Neural cell (in vitro differentiated cells): Measurements from ENCODE around the gene CAPN12. TPM values are rescaled to one million over a fixed set of nuclear protein-coding genes. Genes with fewer than 3 reads are reported as not detected.

Experiments used
- H2AFZ ChIP-seq: fragments of 200-600, 300-800 bp; sonication (generic), shearing (Covaris generic); 2 replicates; pipeline ENCODE4 v1.6.0; 2014; ENCODE audit warnings: low read depth, mild to moderate bottlenecking, antibody characterized with exemption, low read length, moderate library complexity
- H3F3A ChIP-seq: fragments of 200-600 bp; shearing (Covaris generic); 2 replicates; pipeline ENCODE4 v1.6.1; 2016; ENCODE audit warnings: mild to moderate bottlenecking, moderate library complexity, mixed read lengths, antibody characterized with exemption, low read length; ENCODE audit not compliant: insufficient read depth, poor library complexity, severe bottlenecking
- H3K27ac ChIP-seq: fragments of 200-600, 300-800 bp; sonication (generic), shearing (Covaris generic); 2 replicates; pipeline ENCODE4 v1.5.1; 2014; ENCODE audit warnings: mild to moderate bottlenecking, low read length, moderate library complexity
- H3K27me3 ChIP-seq: fragments of 300-800, 200-600 bp; sonication (generic), shearing (Covaris generic); 2 replicates; pipeline ENCODE4 v1.6.0; 2014; ENCODE audit warnings: mild to moderate bottlenecking, low read depth, low read length, moderate library complexity; ENCODE audit not compliant: insufficient read depth
- H3K36me3 ChIP-seq: fragments of 300-800, 200-600 bp; sonication (generic), shearing (Covaris generic); 2 replicates; pipeline ENCODE4 v1.5.1; 2014; ENCODE audit warnings: mild to moderate bottlenecking, antibody characterized with exemption, low read length, moderate library complexity; ENCODE audit not compliant: insufficient read depth
- H3K4me2 ChIP-seq: fragments of 300-800, 200-600 bp; sonication (generic), shearing (Covaris generic); 2 replicates; pipeline ENCODE4 v1.6.0; 2014; ENCODE audit warnings: mild to moderate bottlenecking, low read length
- H3K4me3 ChIP-seq: fragments of 300-800, 200-600 bp; sonication (generic), shearing (Covaris generic); 2 replicates; pipeline ENCODE4 v1.5.1; 2014; ENCODE audit warnings: mild to moderate bottlenecking, low read length, moderate library complexity
- H3K79me2 ChIP-seq: fragments of 200-600 bp; shearing (Covaris generic); replicated peaks from 2 replicates; pipeline ENCODE4 v1.6.0; 2014; ENCODE audit warnings: mild to moderate bottlenecking, low read length, moderate library complexity; ENCODE audit not compliant: insufficient read depth
- H3K9ac ChIP-seq: fragments of 300-800, 200-600 bp; sonication (generic), shearing (Covaris generic); 2 replicates; pipeline ENCODE4 v1.6.1; 2016; ENCODE audit warnings: mild to moderate bottlenecking, low read length, mixed read lengths
- H3K9me2 ChIP-seq: fragments of 200-600 bp; shearing (Covaris generic); 2 replicates; pipeline ENCODE4 v1.6.1; 2016; ENCODE audit warnings: mild to moderate bottlenecking, low read length, mixed read lengths; ENCODE audit not compliant: insufficient read depth
- H3K9me3 ChIP-seq: fragments of 200-600, 300-800 bp; sonication (generic), shearing (Covaris generic); 2 replicates; pipeline ENCODE4 v1.6.1; 2016; ENCODE audit warnings: mild to moderate bottlenecking, mixed run types, low read length, moderate library complexity, mixed read lengths
- H4K20me1 ChIP-seq: fragments of 200-600 bp; shearing (Covaris generic); 2 replicates; pipeline ENCODE4 v1.6.1; 2016; ENCODE audit warnings: mild to moderate bottlenecking, mixed run types; ENCODE audit not compliant: insufficient read depth
- CTCF ChIP-seq: fragments of 450-650 bp; IDR thresholded peaks from 2 replicates; pipeline ENCODE4 v1.5.1; 2014; ENCODE audit warnings: antibody characterized with exemption, mild to moderate bottlenecking, moderate library complexity; ENCODE audit not compliant: poor library complexity, severe bottlenecking
- EP300 ChIP-seq: fragments of 450-650 bp; conservative IDR thresholded peaks from 2 replicates; pipeline ENCODE4 v1.6.1; 2014; ENCODE audit warnings: antibody characterized with exemption, mild to moderate bottlenecking, moderate library complexity; ENCODE audit not compliant: poor library complexity, severe bottlenecking
- MXI1 ChIP-seq: fragments of 450-650 bp; conservative IDR thresholded peaks from 2 replicates; pipeline ENCODE4 v1.6.1; 2014; ENCODE audit warnings: antibody characterized with exemption, mild to moderate bottlenecking; ENCODE audit not compliant: poor library complexity, severe bottlenecking
- POLR2AphosphoS5 ChIP-seq: IDR thresholded peaks from 2 replicates; pipeline ENCODE4 v1.6.1; 2012
- RAD21 ChIP-seq: fragments of 450-650 bp; conservative IDR thresholded peaks from 2 replicates; pipeline ENCODE4 v1.6.1; 2014; ENCODE audit warnings: antibody characterized with exemption, mild to moderate bottlenecking, moderate library complexity
- REST ChIP-seq: IDR thresholded peaks from 2 replicates; pipeline ENCODE4 v1.6.1; 2012; ENCODE audit warnings: borderline replicate concordance
- SMC3 ChIP-seq: fragments of 450-650 bp; conservative IDR thresholded peaks from 2 replicates; pipeline ENCODE4 v1.6.1; 2014; ENCODE audit warnings: antibody characterized with exemption, mild to moderate bottlenecking, moderate library complexity; ENCODE audit not compliant: poor library complexity
- TAF1 ChIP-seq: IDR thresholded peaks from 2 replicates; pipeline ENCODE4 v1.6.1; 2012; ENCODE audit warnings: low read depth
- polyA plus RNA-seq: library from polyadenylated mRNA; depleted of rRNA; stranded (reverse); fragments of >200 nt; gene quantifications from 2 replicates; pipeline ENCODE4 v1.2.3, GENCODE V29; 2014

Gene CAPN12
- polyA plus RNA-seq, 1 donor from 2014 or later = not detected

GRCh38 chr19:38707512-38708114 lies 36.7 kb downstream of the CAPN12 start:
- no peaks in the 10 kb centered on the region for H3K9me3 ChIP-seq
- H3K4me3 ChIP-seq = no peak overlapping the region
- no peak overlapping the region for H3K27ac ChIP-seq
- no peak overlapping the region for H2AFZ ChIP-seq
- H3K36me3 ChIP-seq = no peaks in the 10 kb centered on the region
- H4K20me1 ChIP-seq = no peaks in the 10 kb centered on the region
- H3K79me2 ChIP-seq = no peaks in the 10 kb centered on the region
- no peaks in the 10 kb centered on the region for H3K27me3 ChIP-seq
- no peaks in the 10 kb centered on the region for H3K9me2 ChIP-seq
- TF ChIP-seq POLR2AphosphoS5 (no peak), TAF1 (no peak), REST (no peak)
- no peak overlapping the region for H3K4me2 ChIP-seq
- H3K9ac ChIP-seq = no peak overlapping the region
- H3F3A ChIP-seq = no peaks in the 10 kb centered on the region

GRCh38 chr19:38706792-38707511 lies 37.3 kb downstream of the CAPN12 start:
- Histone ChIP-seq H3K9me3 (no peaks in the 10 kb centered on the region), H2AFZ (no peak overlapping the region), H3K27ac (no peak overlapping the region), H3K27me3 (no peaks in the 10 kb centered on the region), H3K9ac (no peak overlapping the region), H3K79me2 (no peaks in the 10 kb centered on the region), H3K4me3 (no peak overlapping the region), H3K36me3 (no peaks in the 10 kb centered on the region), H4K20me1 (no peaks in the 10 kb centered on the region), H3K9me2 (no peaks in the 10 kb centered on the region), H3K4me2 (no peak overlapping the region), H3F3A (no peaks in the 10 kb centered on the region)
- TF ChIP-seq MXI1 (no peak), CTCF (no peak), TAF1 (no peak), RAD21 (no peak), EP300 (no peak), REST (no peak), SMC3 (no peak), POLR2AphosphoS5 (no peak)
